Heart right ventricle (tissue), 16 donors: ENCODE data around the gene SPTLC1. TPM values are rescaled to one million over a fixed set of nuclear protein-coding genes. Genes with fewer than 3 reads are reported as not detected.

Source experiments
- ATAC-seq, 8 donors: fragments of 200-7000 bp; cut with Tn5 transposase; one replicate each; pipeline ENCODE4 v1.9.1; 2020; ENCODE audit warnings: mild to moderate bottlenecking in 8 of 8, moderate library complexity in 8 of 8, moderate number of reproducible peaks in 1 of 8
- DNase-seq, 2 donors: peaks; one replicate each; pipeline ENCODE4 v3.0.0-alpha.2; 2020
- H3K27ac ChIP-seq, 10 donors: fragments of 200-600 bp; sonication (generic) in 2 of 10; one replicate each; pipeline versions ENCODE4 v1.5.0 to v1.8.0; 2020 to 2022; ENCODE audit warnings: mild to moderate bottlenecking in 3 of 10
- H3K27me3 ChIP-seq, 7 donors: fragments of 200-600 bp; one replicate each; pipeline ENCODE4 v1.8.0; 2021 to 2022; ENCODE audit warnings: mild to moderate bottlenecking in 2 of 7
- H3K36me3 ChIP-seq, 9 donors: fragments of 200-600 bp; sonication (generic) in 1 of 9; one replicate each; pipeline versions ENCODE4 v1.5.0 to v1.8.0; 2020 to 2022; ENCODE audit warnings: mild to moderate bottlenecking in 2 of 9
- H3K4me1 ChIP-seq, 9 donors: fragments of 200-600 bp; sonication (generic) in 1 of 9; one replicate each; pipeline versions ENCODE4 v1.5.0 to v1.8.0; 2020 to 2022; ENCODE audit warnings: mild to moderate bottlenecking in 4 of 9
- H3K4me3 ChIP-seq, 10 donors: fragments of 200-600 bp; sonication (generic) in 2 of 10; one replicate each; pipeline versions ENCODE4 v1.5.0 to v1.8.0; 2020 to 2022; ENCODE audit warnings: mild to moderate bottlenecking in 7 of 10, moderate library complexity in 2 of 10
- H3K9me3 ChIP-seq, 11 donors: fragments of 200-600 bp in 10 of 11; sonication (generic) in 2 of 11; one replicate each; pipeline versions ENCODE4 v1.5.0 to v1.8.0; 2013 to 2022; ENCODE audit warnings: mild to moderate bottlenecking in 2 of 11, control low read depth in 1 of 11, moderate library complexity in 1 of 11
- CTCF ChIP-seq, 9 donors: fragments of 200-600 bp; sonication (generic) in 2 of 9; IDR thresholded peaks; one replicate each; pipeline versions ENCODE4 v1.5.0 to v1.8.0; 2021 to 2022; ENCODE audit warnings: antibody characterized with exemption in 9 of 9, mild to moderate bottlenecking in 5 of 9, moderate library complexity in 1 of 9
- WGBS, 2 donors: extraction: QIAGEN DNeasy Blood & Tissue Kit; methylation state at CpG; one replicate each; pipeline ENCODE4 v1.1.7; 2013; ENCODE audit warnings: inconsistent platforms in 1 of 2; 5-methylcytosine and 5-hydroxymethylcytosine counted together
- intact Hi-C, 10 donors: fragments of 100-400 bp; cut with DNase I; formaldehyde crosslinking; loops; one replicate each; pipeline versions ENCODE4 v1.11.1 to v1.14.2; 2022
- polyA plus RNA-seq, 2 donors: library from polyadenylated mRNA; stranded (reverse); fragments of 200-250 nt; gene quantifications; one replicate each; pipeline ENCODE4 v1.2.3, GENCODE V29; 2013
- total RNA-seq, 10 donors: library from RNA; stranded (reverse); fragmentation: NEBNext Ultra II Directional in 3 of 10; extraction: Animal tissue kit (Norgen Biotek cat#: 25700) in 3 of 10; gene quantifications; one replicate each; pipeline versions ENCODE4 v1.2.1 to v1.2.4, GENCODE V29; 2021 to 2023
- donor health status: Arrhythmogenic right ventricular cardiomyopathy.
- donor health status: ischemic (EF 13 %, LVEDD 7.1; RV severe dilation, severe dysfunction).
- donor health status: healthy with polysubstance abuse.
- donor health status: DM: no; HTN: yes; CAD: no.
- donor health status: DM: no; HTN: no; CAD: no.
- donor health status: ischemic (EF 25% LVEDD 6.9; RV normal size, moderate dysfunction).
- donor health status: ischemic (EF 25% LVEDD 5.7; RV mildly dilated, moderate dysfunction).
- donor health status: healthy.
- donor health status: DM: yes; HTN: yes; CAD: no.
- donor health status: Ischemic cardiomyopathy.
- donor health status: ischemic (EF 35%, LVEDD 5.7; RV mildly dilated, moderate dysfunction).
- donor health status: nonischemic (EF 11% LVEDD 7.7; RV severe dilation, severe dysfunction).
- donor health status: DM: yes; HTN: yes; CAD: no.
- donor health status: PGD.
- donor health status: ischemic (EF 29% LVEDD 5.4; RV normal size, mild dysfunction).
- donor health status: nonischemic (EF 23%, LVEDD 6.1; RV moderate dilation, normal function).

The SPTLC1 gene
- total and polyA plus RNA-seq, 12 donors: 17.1 to 28.1 (median 23.0) TPM

DNA sequence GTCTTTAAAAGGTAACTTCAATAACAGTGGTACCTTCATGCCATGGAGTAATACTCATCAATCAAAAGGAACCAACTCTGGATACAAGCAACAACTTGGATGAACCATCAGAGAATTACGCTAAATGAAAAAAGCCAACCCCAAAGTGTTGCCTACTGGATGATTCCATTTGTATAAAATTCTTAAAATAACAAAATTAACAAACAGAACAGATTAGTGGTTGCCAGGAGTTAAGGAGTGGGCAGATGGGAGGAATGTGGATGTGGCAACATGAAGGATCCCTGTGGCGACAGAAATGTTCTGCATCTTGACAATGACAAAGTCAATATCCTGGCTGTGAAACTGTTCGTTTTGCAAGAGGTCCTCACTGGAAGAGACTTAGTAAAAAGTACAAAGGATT, 50.5 kb downstream of the SPTLC1 start:
- H3K4me3 ChIP-seq: no peak overlapping the region
- H3K27ac ChIP-seq: no peak overlapping the region
- DNase-seq: no peak
- no peaks in the 10 kb centered on the region for H3K4me1 ChIP-seq
- H3K36me3 ChIP-seq: peaks cover 0 to 99% (median 38%) of the 10 kb centered on the region in 9 donors
- no peak for TF ChIP-seq CTCF (IDR thresholded peaks at IDR 0.05)
- WGBS, 2 donors: 88 to 93% methylated on average over 3 of the region's 3 CpGs
- intact Hi-C loops: no loop called here
- H3K9me3 ChIP-seq: peaks cover 0 to 46% (median 25%) of the 10 kb centered on the region in 11 donors
- ATAC-seq: no peak
- H3K27me3 ChIP-seq: no peaks in the 10 kb centered on the region

DNA sequence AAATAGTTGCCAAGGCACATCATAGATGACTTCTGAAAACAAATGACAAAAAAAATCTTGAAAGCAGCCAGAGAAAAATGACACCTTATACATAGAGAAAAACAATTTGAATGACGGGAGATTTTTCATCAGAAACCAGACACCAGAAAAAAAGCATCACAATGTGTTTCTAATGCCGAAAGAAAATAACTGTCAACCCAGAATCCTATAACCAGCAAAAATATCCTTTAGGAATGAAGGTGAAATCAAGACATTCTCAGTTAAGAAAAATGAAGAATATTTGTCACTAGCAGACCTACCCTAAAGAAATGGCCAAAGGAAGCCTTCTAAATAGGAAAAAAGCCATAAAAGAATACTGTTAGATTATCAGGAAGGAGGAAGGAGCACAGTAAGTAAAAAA, 54.0 kb downstream of the SPTLC1 start:
- intact Hi-C loops: no loop called here
- Histone ChIP-seq H3K27me3 (no peaks in the 10 kb centered on the region), H3K36me3 (peaks cover 0 to 97% (median 41%) of the 10 kb centered on the region in 9 donors), H3K27ac (no peak overlapping the region), H3K4me3 (no peak overlapping the region), H3K4me1 (no peaks in the 10 kb centered on the region), H3K9me3 (peaks cover 0 to 46% (median 25%) of the 10 kb centered on the region in 11 donors)
- TF ChIP-seq CTCF (IDR thresholded peaks at IDR 0.05): no peak
- WGBS, 2 donors: 99 to 100% methylated on average over 2 of the region's 2 CpGs
- DNase-seq: no peak
- no peak for ATAC-seq

DNA sequence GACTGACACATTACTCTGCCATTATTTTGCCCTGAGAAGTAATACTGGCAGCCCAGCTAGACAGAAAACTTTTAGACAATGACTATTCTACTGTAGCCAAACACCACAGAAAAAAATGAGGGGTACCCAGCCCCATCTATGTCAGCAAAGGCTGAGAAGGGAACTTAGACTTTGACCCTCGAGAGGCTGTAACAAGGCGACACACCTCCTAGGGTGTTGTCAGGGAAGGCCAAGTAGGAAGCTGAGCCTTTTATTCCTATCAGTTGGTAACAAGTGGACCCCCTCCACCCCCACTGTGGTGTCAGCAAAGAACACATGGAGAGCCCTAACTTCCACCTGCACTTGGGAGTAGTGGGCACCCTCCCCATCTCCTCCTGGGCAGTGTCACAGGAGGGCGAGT, 55.6 kb downstream of the SPTLC1 start:
- intact Hi-C loops: no loop called here
- DNase-seq (no peak), ATAC-seq (no peak)
- H3K36me3 ChIP-seq: peaks cover 0 to 97% (median 47%) of the 10 kb centered on the region in 9 donors
- H3K27me3 ChIP-seq: no peaks in the 10 kb centered on the region
- H3K4me3 ChIP-seq: no peak overlapping the region
- no peak for TF ChIP-seq CTCF (IDR thresholded peaks at IDR 0.05)
- H3K27ac ChIP-seq: no peak overlapping the region
- peaks cover 0 to 46% (median 25%) of the 10 kb centered on the region in 11 donors for H3K9me3 ChIP-seq
- no peaks in the 10 kb centered on the region for H3K4me1 ChIP-seq
- WGBS, 2 donors: 92 to 98% methylated on average over 3 of the region's 3 CpGs

GRCh38 chr9:92058723-92059444, 56.3 kb downstream of the SPTLC1 start:
- DNase-seq: no peak
- intact Hi-C loops: no loop called here

More at GRCh38 chr9:92058723-92059444, 56.3 kb downstream of the SPTLC1 start:
- TF ChIP-seq CTCF (IDR thresholded peaks at IDR 0.05): no peak
- H3K9me3 ChIP-seq: peaks cover 0 to 40% (median 25%) of the 10 kb centered on the region in 11 donors
- H3K36me3 ChIP-seq: peaks cover 0 to 97% (median 47%) of the 10 kb centered on the region in 9 donors
- 93 to 95% methylated on average over 5 of the region's 5 CpGs for WGBS, 2 donors
- H3K4me3 ChIP-seq: no peak overlapping the region
- H3K27ac ChIP-seq: no peak overlapping the region
- H3K4me1 ChIP-seq: no peaks in the 10 kb centered on the region
- ATAC-seq: no peak
- no peaks in the 10 kb centered on the region for H3K27me3 ChIP-seq
